Activated naive CD8-positive, alpha-beta T cell (primary cell): ENCODE data around the gene FER.
"Not testable (repeated sequence)": the region's sequence is repeated elsewhere in the genome, so short reads cannot be mapped to it uniquely, and the experiment has no call there.

Experiments
- H3K27ac Mint-ChIP-seq: one replicate; pipeline ENCODE4 v1.8.0; 2021; ENCODE audit warnings: mixed read lengths
- H3K27me3 Mint-ChIP-seq: one replicate; pipeline ENCODE4 v1.8.0; 2021; ENCODE audit warnings: mixed read lengths
- H3K36me3 Mint-ChIP-seq: one replicate; pipeline ENCODE4 v1.8.0; 2021; ENCODE audit warnings: mixed read lengths
- H3K4me1 Mint-ChIP-seq: one replicate; pipeline ENCODE4 v1.8.0; 2021; ENCODE audit warnings: low read depth, mixed read lengths
- H3K4me3 Mint-ChIP-seq: one replicate; pipeline ENCODE4 v1.8.0; 2021; ENCODE audit warnings: mild to moderate bottlenecking, mixed read lengths
- H3K9me3 Mint-ChIP-seq: one replicate; pipeline ENCODE4 v1.8.0; 2021; ENCODE audit warnings: low read depth, mixed read lengths

FER gene

GRCh38 chr5:108798513-108799265, 51.0 kb downstream of the FER start:
- H3K27ac Mint-ChIP-seq: no peak overlapping the region
- H3K27me3 Mint-ChIP-seq: no peaks in the 10 kb centered on the region
- H3K36me3 Mint-ChIP-seq: peaks cover 34% of the 10 kb centered on the region
- peaks cover 4% of the 10 kb centered on the region for H3K9me3 Mint-ChIP-seq
- no peak overlapping the region for H3K4me3 Mint-ChIP-seq
- H3K4me1 Mint-ChIP-seq: peaks cover 2% of the 10 kb centered on the region

GRCh38 chr5:108801301-108801700, 53.6 kb downstream of the FER start:
- Mint-ChIP-seq H3K9me3 (peaks cover 4% of the 10 kb centered on the region), H3K27me3 (no peaks in the 10 kb centered on the region), H3K36me3 (peaks cover 40% of the 10 kb centered on the region), H3K4me1 (peaks cover 2% of the 10 kb centered on the region), H3K4me3 (no peak overlapping the region), H3K27ac (no peak overlapping the region)

- Mint-ChIP-seq H3K36me3 (peaks cover 40% of the 10 kb centered on the region), H3K27ac (no peak overlapping the region), H3K9me3 (peaks cover 4% of the 10 kb centered on the region), H3K4me1 (peaks cover 2% of the 10 kb centered on the region), H3K4me3 (no peak overlapping the region), H3K27me3 (no peaks in the 10 kb centered on the region)
These were observed 54.1 kb downstream of the FER start for GRCh38 chr5:108801776-108802175.

GRCh38 chr5:108810717-108811116, 63.0 kb downstream of the FER start:
- no peaks in the 10 kb centered on the region for H3K27me3 Mint-ChIP-seq
- H3K27ac Mint-ChIP-seq: no peak overlapping the region
- no peak overlapping the region for H3K4me3 Mint-ChIP-seq
- H3K9me3 Mint-ChIP-seq: peaks cover 11% of the 10 kb centered on the region
- no peaks in the 10 kb centered on the region for H3K4me1 Mint-ChIP-seq
- peaks cover 16% of the 10 kb centered on the region for H3K36me3 Mint-ChIP-seq

GRCh38 chr5:108813673-108814072, 66.0 kb downstream of the FER start:
- Mint-ChIP-seq H3K27me3 (no peaks in the 10 kb centered on the region), H3K9me3 (peaks cover 6% of the 10 kb centered on the region), H3K4me1 (peaks cover 2% of the 10 kb centered on the region), H3K36me3 (peaks cover 9% of the 10 kb centered on the region), H3K4me3 (no peak overlapping the region), H3K27ac (no peak overlapping the region)

- Mint-ChIP-seq H3K4me1 (peaks cover 2% of the 10 kb centered on the region), H3K9me3 (no peaks in the 10 kb centered on the region), H3K27ac (no peak overlapping the region), H3K4me3 (no peak overlapping the region), H3K36me3 (peaks cover 2% of the 10 kb centered on the region), H3K27me3 (no peaks in the 10 kb centered on the region)
These were observed 66.9 kb downstream of the FER start for GRCh38 chr5:108814551-108814950.

- Mint-ChIP-seq H3K27ac (no peak overlapping the region), H3K4me3 (no peak overlapping the region), H3K9me3 (peaks cover 7% of the 10 kb centered on the region), H3K27me3 (no peaks in the 10 kb centered on the region), H3K36me3 (peaks cover 7% of the 10 kb centered on the region), H3K4me1 (peaks cover 2% of the 10 kb centered on the region)
These were observed 71.0 kb downstream of the FER start for GRCh38 chr5:108818613-108819272.

GRCh38 chr5:108820983-108821382, 73.3 kb downstream of the FER start:
- H3K4me1 Mint-ChIP-seq: peaks cover 2% of the 10 kb centered on the region
- H3K4me3 Mint-ChIP-seq: no peak overlapping the region
- H3K27me3 Mint-ChIP-seq: no peaks in the 10 kb centered on the region

GRCh38 chr5:108822211-108822947, 74.7 kb downstream of the FER start:
- no peak overlapping the region for H3K27ac Mint-ChIP-seq
- no peaks in the 10 kb centered on the region for H3K27me3 Mint-ChIP-seq
- H3K4me3 Mint-ChIP-seq: no peak overlapping the region

More at GRCh38 chr5:108820983-108821382, 73.3 kb downstream of the FER start:
- H3K9me3 Mint-ChIP-seq: peaks cover 7% of the 10 kb centered on the region
- H3K27ac Mint-ChIP-seq: no peak overlapping the region
- peaks cover 10% of the 10 kb centered on the region for H3K36me3 Mint-ChIP-seq

GRCh38 chr5:108827131-108827530, 79.4 kb downstream of the FER start:
- Mint-ChIP-seq H3K4me1 (no peaks in the 10 kb centered on the region), H3K27ac (no peak overlapping the region), H3K9me3 (peaks cover 2% of the 10 kb centered on the region)

More at GRCh38 chr5:108822211-108822947, 74.7 kb downstream of the FER start:
- Mint-ChIP-seq H3K9me3 (peaks cover 7% of the 10 kb centered on the region), H3K36me3 (peaks cover 10% of the 10 kb centered on the region), H3K4me1 (peaks cover 2% of the 10 kb centered on the region)

GRCh38 chr5:108830705-108831276, 83.1 kb downstream of the FER start:
- no peaks in the 10 kb centered on the region for H3K4me1 Mint-ChIP-seq
- H3K36me3 Mint-ChIP-seq: peaks cover 5% of the 10 kb centered on the region
- no peaks in the 10 kb centered on the region for H3K9me3 Mint-ChIP-seq

More at GRCh38 chr5:108827131-108827530, 79.4 kb downstream of the FER start:
- Mint-ChIP-seq H3K4me3 (no peak overlapping the region), H3K27me3 (no peaks in the 10 kb centered on the region), H3K36me3 (peaks cover 7% of the 10 kb centered on the region)

GRCh38 chr5:108836492-108836891, 88.8 kb downstream of the FER start:
- Mint-ChIP-seq H3K36me3 (peaks cover 12% of the 10 kb centered on the region), H3K4me3 (no peak overlapping the region), H3K9me3 (no peaks in the 10 kb centered on the region), H3K4me1 (no peaks in the 10 kb centered on the region), H3K27me3 (no peaks in the 10 kb centered on the region), H3K27ac (no peak overlapping the region)

More at GRCh38 chr5:108830705-108831276, 83.1 kb downstream of the FER start:
- H3K4me3 Mint-ChIP-seq: no peak overlapping the region
- H3K27me3 Mint-ChIP-seq: no peaks in the 10 kb centered on the region
- H3K27ac Mint-ChIP-seq: no peak overlapping the region

GRCh38 chr5:108842260-108842941, 94.7 kb downstream of the FER start:
- H3K27ac Mint-ChIP-seq, H3K4me1 Mint-ChIP-seq, H3K27me3 Mint-ChIP-seq, H3K9me3 Mint-ChIP-seq, H3K4me3 Mint-ChIP-seq: not testable (repeated sequence)
- peaks cover 23% of the 10 kb centered on the region for H3K36me3 Mint-ChIP-seq

- H3K27ac Mint-ChIP-seq, H3K4me3 Mint-ChIP-seq, H3K4me1 Mint-ChIP-seq, H3K9me3 Mint-ChIP-seq, H3K27me3 Mint-ChIP-seq, H3K36me3 Mint-ChIP-seq: not testable (repeated sequence)
These were observed 103.4 kb downstream of the FER start for GRCh38 chr5:108851129-108851528.
